GM12878 (cell line): Measurements from ENCODE around the gene GRAMD1B. TPM values are rescaled to one million over a fixed set of nuclear protein-coding genes. Genes with fewer than 3 reads are reported as not detected.
A peak's percentile ranks its signal among the peaks of the same experiment; 100 is the strongest.

ENCODE experiments used
- ATF3 ChIP-seq: IDR thresholded peaks from 2 replicates; pipeline ENCODE4 v1.6.1; 2011; ENCODE audit warnings: low read depth, mild to moderate bottlenecking, low read length, moderate library complexity, borderline replicate concordance; ENCODE audit errors: extremely low read depth
- CBFB ChIP-seq: IDR thresholded peaks from 2 replicates; pipeline ENCODE4 v1.6.1; 2016; ENCODE audit warnings: antibody characterized with exemption, low read depth
- CBX3 ChIP-seq: fragments of 200-600 bp; sonication (generic); IDR thresholded peaks from 2 replicates; pipeline ENCODE4 v1.6.1; 2016; ENCODE audit warnings: low read depth, borderline replicate concordance
- CHD1 ChIP-seq: IDR thresholded peaks from 2 replicates; pipeline ENCODE4 v1.6.1; 2012; ENCODE audit warnings: low read depth, low read length, improper control_type of control experiment
- CHD4 ChIP-seq: fragments of 200-600 bp; sonication (generic); IDR thresholded peaks from 2 replicates; pipeline ENCODE4 v1.6.1; 2016; ENCODE audit warnings: mild to moderate bottlenecking
- CUX1 ChIP-seq: IDR thresholded peaks from 2 replicates; pipeline ENCODE4 v1.6.1; 2012; ENCODE audit warnings: improper control_type of control experiment, low read depth, low read length; ENCODE audit not compliant: insufficient replicate concordance
- EGR1 ChIP-seq, 2 experiments: IDR thresholded peaks; 1 replicate in 1 of 2; 2 replicates in 1 of 2; pipeline ENCODE4 v1.6.1; 2011 to 2012; ENCODE audit warnings: low read depth in 2 of 2, low read length in 2 of 2, borderline replicate concordance in 1 of 2, mild to moderate bottlenecking in 1 of 2, moderate library complexity in 1 of 2
- IRF4 ChIP-seq: IDR thresholded peaks from 2 replicates; pipeline ENCODE4 v1.6.1; 2011; ENCODE audit warnings: low read depth, low read length
- MEF2A ChIP-seq: IDR thresholded peaks from 2 replicates; pipeline ENCODE4 v1.6.1; 2011; ENCODE audit warnings: low read depth, mild to moderate bottlenecking, low read length, moderate library complexity; ENCODE audit not compliant: insufficient read depth
- RAD21 ChIP-seq: IDR thresholded peaks from 2 replicates; pipeline ENCODE4 v1.6.1; 2011; ENCODE audit warnings: mild to moderate bottlenecking, low read depth, low read length, moderate library complexity; ENCODE audit not compliant: insufficient read depth
- RFX5 ChIP-seq: IDR thresholded peaks from 2 replicates; pipeline ENCODE4 v1.6.1; 2011; ENCODE audit warnings: low read depth, low read length, improper control_type of control experiment
- SIX5 ChIP-seq: IDR thresholded peaks from 2 replicates; pipeline ENCODE4 v1.6.1; 2011; ENCODE audit warnings: mild to moderate bottlenecking, low read depth, low read length, moderate library complexity; ENCODE audit not compliant: severe bottlenecking
- SREBF2 ChIP-seq: IDR thresholded peaks from 2 replicates; pipeline ENCODE4 v1.6.1; 2012; ENCODE audit warnings: mild to moderate bottlenecking, low read length
- STAT3 ChIP-seq: IDR thresholded peaks from 2 replicates; pipeline ENCODE4 v1.6.1; 2011; ENCODE audit warnings: low read depth, low read length, improper control_type of control experiment
- TCF7 ChIP-seq: IDR thresholded peaks from 2 replicates; pipeline ENCODE4 v1.6.1; 2014; ENCODE audit warnings: antibody characterized with exemption, borderline replicate concordance
- USF1 ChIP-seq: IDR thresholded peaks from 2 replicates; pipeline ENCODE4 v1.6.1; 2011; ENCODE audit warnings: borderline replicate concordance, low read depth, mild to moderate bottlenecking, moderate library complexity, mixed read lengths, low read length; ENCODE audit not compliant: insufficient read depth; ENCODE audit errors: extremely low read length
- YBX1 ChIP-seq: fragments of 450-650 bp; IDR thresholded peaks from 2 replicates; pipeline ENCODE4 v1.6.1; 2016; ENCODE audit warnings: antibody characterized with exemption
- ZBTB4 ChIP-seq: fragments of 450-650 bp; formaldehyde crosslinking; IDR thresholded peaks from 2 replicates; pipeline ENCODE4 v1.4.0; 2022; ENCODE audit warnings: mild to moderate bottlenecking, moderate library complexity
- ZNF274 ChIP-seq: IDR thresholded peaks from one replicate; pipeline ENCODE4 v1.8.0; 2011; ENCODE audit not compliant: insufficient read length, insufficient read depth
- ZZZ3 ChIP-seq: IDR thresholded peaks from 2 replicates; pipeline ENCODE4 v1.6.1; 2011; ENCODE audit warnings: low read depth; ENCODE audit not compliant: control insufficient read depth, insufficient read length
- polyA plus RNA-seq, 11 experiments: library from polyadenylated mRNA; depleted of rRNA in 4 of 11; unstranded in 6 of 11; stranded (reverse) in 5 of 11; fragments of >200 nt; fragmentation: Nextera tagmentation in 4 of 11; fragmentation: Illumina TruSeq in 1 of 11; extraction: Ambion mirVana in 4 of 11; extraction: Trizol in 1 of 11; gene quantifications; 1 replicate in 1 of 11; 2 replicates in 10 of 11; pipeline versions ENCODE4 v1.2.1 to v1.2.3, GENCODE V29; 2011 to 2016; ENCODE audit warnings: inconsistent platforms in 2 of 11, missing spikeins in 2 of 11, low read depth in 1 of 11
- total RNA-seq, 4 experiments: library from RNA; depleted of rRNA in 3 of 4; stranded (reverse); fragments of >200 nt in 3 of 4; fragmentation: Illumina TruSeq in 1 of 4; extraction: Trizol in 1 of 4; gene quantifications; 2 replicates each; pipeline versions ENCODE4 v1.2.1 to v1.2.3, GENCODE V29; 2013 to 2021

GRAMD1B gene
- total and polyA plus RNA-seq, 10 of the 15 experiments (the other 5 are each of a cell fraction or from before 2014, with no cell fraction given) = 1.9 to 49.1 (median 26.9) TPM

GRCh38 chr11:123381817-123382554 lies 48.1 kb upstream of the GRAMD1B start (continued):
- no peak for TF ChIP-seq ZBTB4 (CRISPR knock-in tag)
- TF ChIP-seq STAT3 = peak; percentile 93; the same call in 1 of the 2 replicates
- TF ChIP-seq RFX5 = no peak
- no peak for TF ChIP-seq CBX3
- TF ChIP-seq CHD1 = no peak
- TF ChIP-seq ZNF274 = no peak
- TF ChIP-seq SIX5 = no peak
- peak in 1 of 2 experiments; percentile 34; a peak in 1 of 3 replicates for TF ChIP-seq EGR1 (IDR thresholded peaks at IDR 0.05; ENCODE audit: borderline replicate concordance in 1 of 2, low read depth in 2 of 2, low read length in 2 of 2)
- no peak for TF ChIP-seq RAD21
- no peak for TF ChIP-seq YBX1
- no peak for TF ChIP-seq USF1
- TF ChIP-seq CUX1 = peak; percentile 64
- peak; percentile 89 for TF ChIP-seq MEF2A
- TF ChIP-seq IRF4 = peak; percentile 62
- no peak for TF ChIP-seq SREBF2
- TF ChIP-seq ATF3 = no peak
- no peak for TF ChIP-seq CHD4
- peak; percentile 88 for TF ChIP-seq TCF7
- TF ChIP-seq ZZZ3 = no peak
- TF ChIP-seq CBFB = peak; percentile 73; the same call in 1 of the 2 replicates
